A204.1 (cell line): ENCODE data around the gene NCK1.
"Not testable (repeated sequence)": the region's sequence is repeated elsewhere in the genome, so short reads cannot be mapped to it uniquely, and the experiment has no call there.

Experiments
- FAIRE-seq: peaks from 2 replicates; lab custom pipeline; 2012; peaks lifted over from hg19 to GRCh38; lab: Jason Lieb, UNC

NCK1 gene

DNA sequence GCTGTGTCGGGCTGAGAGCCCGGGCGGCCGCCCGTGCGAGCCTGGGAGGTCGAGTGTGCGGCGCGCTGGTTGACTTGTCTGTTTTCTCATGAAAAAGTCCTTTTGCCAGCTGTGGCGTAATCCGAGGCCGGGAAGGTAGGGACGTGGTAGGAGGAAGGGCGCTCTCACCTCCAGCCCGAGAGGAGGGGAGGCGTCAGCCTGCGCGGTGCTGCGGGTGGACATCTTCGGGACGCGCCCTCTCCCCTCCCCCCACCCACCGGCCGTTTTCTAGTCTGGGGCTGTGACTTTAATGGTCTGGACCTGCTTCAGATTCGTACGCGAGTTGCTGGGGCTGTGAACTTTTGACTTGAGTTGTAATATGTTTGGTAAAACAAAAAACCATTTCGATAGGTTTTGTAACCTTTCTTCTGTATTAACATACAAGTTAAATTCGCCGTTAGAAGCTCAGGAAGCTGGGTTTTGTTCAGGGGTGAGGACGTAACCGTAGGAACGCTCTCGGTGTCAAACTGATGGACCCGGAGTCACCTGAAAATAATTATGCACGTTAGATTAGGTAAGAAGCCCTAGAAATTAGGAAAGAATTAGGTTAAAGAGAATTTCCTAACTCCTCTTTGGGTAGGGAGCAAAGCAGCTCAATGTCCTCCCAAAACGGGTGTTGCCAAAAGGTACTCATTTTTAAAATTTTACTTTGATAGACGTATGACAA, 762 bp downstream of the NCK1 start:
- FAIRE-seq, result no peak

- FAIRE-seq, result no peak
These were observed 7.3 kb downstream of the NCK1 start for GRCh38 chr3:136869282-136869681.

GRCh38 chr3:136872258-136872657, 10.2 kb downstream of the NCK1 start:
- FAIRE-seq, result not testable (repeated sequence)

DNA sequence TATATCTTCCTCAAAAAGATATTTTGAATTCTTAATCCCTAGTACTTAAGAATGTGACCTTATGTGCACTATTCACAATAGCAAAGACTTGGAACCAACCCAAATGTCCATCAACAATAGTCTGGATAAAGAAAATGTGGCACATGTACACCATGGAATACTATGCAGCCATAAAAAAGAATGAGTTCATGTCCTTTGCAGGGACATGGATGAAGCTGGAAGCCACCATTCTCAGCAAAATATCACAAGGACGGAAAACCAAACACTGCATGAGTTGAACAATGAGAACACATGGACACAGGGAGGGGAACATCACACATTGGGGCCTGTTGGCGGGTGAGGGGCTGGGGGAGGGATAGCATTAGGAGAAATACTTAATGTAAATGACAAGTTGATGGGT, 17.5 kb downstream of the NCK1 start:
- not testable (repeated sequence) for FAIRE-seq

- FAIRE-seq, result no peak
These were observed 20.6 kb downstream of the NCK1 start for GRCh38 chr3:136882571-136882970.

GRCh38 chr3:136883967-136884720, 22.1 kb downstream of the NCK1 start:
- no peak for FAIRE-seq

- FAIRE-seq, result no peak
These were observed 23.6 kb downstream of the NCK1 start for GRCh38 chr3:136885357-136886213.

GRCh38 chr3:136889947-136890346, 27.9 kb downstream of the NCK1 start:
- FAIRE-seq, result no peak

- FAIRE-seq, result no peak
These were observed 30.2 kb downstream of the NCK1 start for GRCh38 chr3:136891934-136892855.

- FAIRE-seq, result no peak
These were observed 31.9 kb downstream of the NCK1 start for GRCh38 chr3:136893848-136894443.

DNA sequence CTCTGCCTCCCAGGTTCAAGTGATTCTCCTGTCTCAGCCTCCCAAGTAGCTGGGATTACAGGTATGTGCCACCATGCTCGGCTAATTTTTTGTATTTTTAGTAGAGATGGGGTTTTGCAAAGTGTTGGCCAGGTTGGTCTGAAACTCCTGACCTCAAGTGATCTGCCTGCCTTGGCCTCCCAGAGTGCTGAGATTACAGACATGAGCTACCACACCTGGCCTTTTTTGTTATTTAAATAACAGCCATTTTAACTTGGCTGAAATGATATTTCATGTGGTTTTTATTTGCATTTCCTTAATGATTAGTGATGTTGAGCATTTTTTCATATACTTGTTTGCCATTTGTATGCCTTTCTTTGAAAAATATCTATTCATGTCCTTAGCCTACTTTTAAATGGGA, 35.2 kb downstream of the NCK1 start:
- FAIRE-seq, result not testable (repeated sequence)

GRCh38 chr3:136898549-136898948, 36.5 kb downstream of the NCK1 start:
- FAIRE-seq, result no peak

DNA sequence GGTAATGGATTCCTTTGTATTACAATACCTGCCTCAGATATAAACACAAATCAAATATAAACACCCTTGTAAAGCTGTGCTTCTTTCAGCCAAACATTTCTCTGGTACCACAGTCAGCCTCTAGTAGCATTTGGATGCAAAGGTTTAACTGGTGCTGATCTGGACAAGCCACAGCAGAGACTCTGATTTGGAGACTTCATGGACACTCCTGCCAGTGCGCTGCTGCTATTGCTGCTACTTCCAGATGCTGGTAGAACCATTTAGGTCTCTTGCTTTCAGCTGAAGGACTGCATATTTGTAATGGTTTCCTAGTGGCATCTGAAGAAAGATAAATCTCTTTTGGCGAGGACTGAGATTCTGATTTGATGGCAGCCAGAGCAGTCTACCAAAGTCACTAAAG, 36.9 kb downstream of the NCK1 start:
- FAIRE-seq, result no peak

DNA sequence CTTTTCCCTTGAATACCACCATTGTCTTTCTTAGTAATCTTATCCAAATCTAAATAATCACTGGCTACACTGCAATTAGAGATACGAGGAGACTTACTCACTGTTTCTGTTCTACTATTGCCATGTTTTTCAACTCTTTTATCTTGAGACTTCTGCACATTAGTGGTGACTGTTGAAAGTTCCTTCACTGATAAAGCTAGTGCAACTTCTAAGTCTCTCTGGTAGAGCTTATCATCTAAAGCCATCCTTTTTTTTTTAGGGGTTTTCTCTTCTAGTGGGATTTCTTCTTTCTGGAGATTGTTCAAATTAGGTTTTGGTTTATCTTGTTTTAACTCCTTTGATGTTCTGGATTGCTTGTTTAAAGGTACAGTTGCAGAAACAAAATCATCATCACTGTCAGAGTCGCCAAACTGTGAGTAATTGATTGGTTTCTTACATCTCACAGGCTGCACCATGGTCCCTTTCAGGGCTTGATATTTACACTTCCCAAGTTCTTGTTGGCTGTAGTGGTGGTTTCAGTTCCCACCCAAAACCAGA, 37.7 kb downstream of the NCK1 start:
- FAIRE-seq, result no peak

DNA sequence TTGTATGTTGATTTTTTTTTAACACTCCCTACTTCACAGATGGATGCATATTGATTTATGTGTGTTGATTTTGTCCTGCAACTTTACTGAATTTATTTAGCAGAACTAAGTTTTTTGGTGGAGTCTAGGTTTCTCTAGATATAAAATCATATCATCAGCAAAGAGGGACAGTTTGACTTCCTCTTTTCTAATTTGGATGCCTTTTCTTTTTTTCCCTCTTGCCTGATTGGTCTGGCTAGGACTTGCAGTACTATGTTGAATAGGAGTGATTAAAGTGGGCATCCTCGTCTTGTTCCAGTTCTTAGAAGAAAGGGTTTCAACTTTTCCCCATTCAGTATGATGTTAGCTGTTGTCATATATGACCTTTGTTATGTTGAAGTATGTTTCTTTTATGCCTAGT, 38.7 kb downstream of the NCK1 start:
- FAIRE-seq, result not testable (repeated sequence)

DNA sequence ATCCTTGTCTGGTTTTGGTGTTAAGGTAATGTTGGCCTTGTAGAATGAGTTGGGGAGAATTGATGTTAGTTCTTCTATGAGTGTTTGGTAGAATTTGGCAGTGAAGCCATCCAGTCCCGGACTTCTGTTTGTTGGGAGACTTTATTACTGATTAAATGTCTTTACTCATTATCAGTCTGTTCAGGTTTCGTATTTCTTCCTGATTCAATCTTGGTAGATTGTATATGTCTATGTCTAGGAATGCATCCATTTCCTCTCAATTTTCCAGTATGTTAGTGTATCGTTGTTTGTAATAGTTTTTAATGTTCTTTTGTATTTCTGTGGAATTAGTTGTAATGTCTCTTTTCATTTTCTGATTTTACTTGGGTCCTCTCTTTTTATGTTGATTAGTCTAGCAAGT, 39.4 kb downstream of the NCK1 start:
- no peak for FAIRE-seq

GRCh38 chr3:136902530-136902929, 40.5 kb downstream of the NCK1 start:
- FAIRE-seq, result not testable (repeated sequence)

DNA sequence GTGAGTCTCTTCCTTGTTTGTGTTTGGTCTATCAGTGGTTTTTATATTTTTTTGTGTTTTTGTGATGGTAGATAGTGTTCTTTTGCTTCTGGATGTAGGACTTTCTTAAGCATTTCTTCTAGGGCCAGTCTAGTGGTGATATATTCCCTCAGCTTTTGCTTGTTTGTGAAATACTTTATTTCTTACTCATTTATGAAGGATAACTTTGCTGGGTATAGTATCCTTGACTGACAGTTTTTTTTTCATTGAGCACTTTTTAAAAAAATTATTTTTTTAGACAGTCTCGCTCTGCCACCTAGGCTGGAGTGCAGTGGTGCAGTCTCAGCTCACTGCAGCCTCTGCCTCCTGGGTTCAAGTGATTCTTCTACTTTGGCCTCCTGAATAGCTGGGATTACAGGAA, 41.9 kb downstream of the NCK1 start:
- FAIRE-seq, result no peak

DNA sequence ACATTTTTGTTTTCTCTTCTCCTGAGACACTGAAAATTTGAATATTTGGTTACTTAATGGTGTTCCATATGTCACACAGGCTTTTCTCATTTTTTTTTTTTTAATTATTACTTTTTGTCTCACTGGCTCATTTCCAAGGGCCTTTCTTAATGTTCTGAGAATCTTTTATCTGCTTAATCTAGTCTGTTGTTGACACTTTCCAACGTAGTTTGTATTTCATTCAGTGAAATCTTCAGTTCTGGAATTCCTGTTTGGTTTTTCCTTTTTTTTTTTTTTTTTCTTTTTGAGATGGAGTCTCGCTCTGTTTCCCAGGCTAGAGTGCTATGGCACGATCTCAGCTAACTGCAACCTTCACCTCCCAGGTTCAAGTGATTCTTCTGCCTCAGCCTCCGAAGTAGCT, 42.7 kb downstream of the NCK1 start:
- FAIRE-seq, result no peak

DNA sequence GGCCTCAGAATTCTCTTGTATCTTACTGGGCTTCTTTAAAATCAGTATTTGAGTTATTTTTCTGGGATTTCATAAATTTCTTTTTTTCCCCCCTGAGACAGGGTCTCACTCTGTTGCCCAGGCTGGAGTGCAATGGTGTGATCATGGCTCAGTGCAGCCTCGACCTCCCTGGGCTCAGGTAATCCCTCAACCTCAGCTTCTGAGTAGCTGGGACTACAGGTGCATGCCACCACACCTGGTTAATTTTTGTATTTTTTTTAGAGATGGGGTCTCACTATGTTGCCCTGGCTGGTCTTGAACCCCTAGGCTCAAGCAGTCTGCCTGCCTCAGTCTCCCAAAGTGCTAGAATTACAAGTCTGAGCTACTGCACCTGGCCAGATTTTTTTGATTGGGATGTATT, 43.5 kb downstream of the NCK1 start:
- FAIRE-seq, result no peak

- no peak for FAIRE-seq
These were observed 44.7 kb downstream of the NCK1 start for GRCh38 chr3:136906725-136907124.
